GM20000 (cell line): Measurements from ENCODE around the gene CFAP61.

Experiments
- DNase-seq: peaks from one replicate; pipeline ENCODE4 v3.0.0; 2012; ENCODE audit warnings: low spot score
- CTCF ChIP-seq: IDR thresholded peaks from 2 replicates; pipeline ENCODE4 v1.5.1; 2012; ENCODE audit warnings: mild to moderate bottlenecking, control low read depth; ENCODE audit errors: extremely low read depth, missing control alignments

CFAP61 gene

DNA sequence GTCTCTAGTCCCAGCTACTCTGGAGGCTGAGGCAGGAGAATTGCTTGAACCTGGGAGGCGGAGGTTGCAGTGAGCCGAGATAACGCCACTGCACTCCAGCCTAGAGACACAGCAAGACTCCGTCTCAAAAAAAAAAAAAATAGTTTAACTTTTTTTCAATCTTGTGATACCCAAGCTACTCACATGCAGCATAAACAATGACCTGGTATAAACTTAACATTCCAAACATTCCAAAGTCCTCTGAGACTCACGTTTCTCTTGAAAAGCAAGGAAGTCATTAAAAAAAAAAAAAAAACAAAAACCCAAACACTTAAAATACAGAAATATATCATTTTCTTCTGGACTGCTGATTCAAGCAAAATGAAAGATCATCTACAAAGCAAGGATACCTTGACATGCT is 14.4 kb upstream of the CFAP61 start:
- DNase-seq: no peak
- no peak for TF ChIP-seq CTCF

DNA sequence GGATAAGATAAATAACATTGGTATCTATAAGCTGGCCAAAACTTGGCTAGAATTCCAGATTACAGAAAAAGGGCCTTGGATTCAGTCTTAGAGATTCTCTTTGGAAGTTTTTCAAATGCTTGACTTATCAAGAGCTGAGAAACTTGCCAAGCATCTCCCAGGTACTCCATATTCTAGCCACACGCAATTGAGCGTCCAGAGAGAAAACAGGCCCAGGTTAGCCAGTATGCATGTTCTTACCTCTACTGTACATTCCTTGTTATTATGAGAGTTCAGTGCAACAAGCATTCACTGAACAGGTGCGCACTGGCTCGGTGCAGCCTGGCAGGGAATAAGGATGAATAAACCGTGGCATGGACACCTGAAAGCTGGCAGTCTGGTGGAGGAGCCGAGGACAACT is 13.7 kb upstream of the CFAP61 start:
- no peak for DNase-seq
- no peak for TF ChIP-seq CTCF

GRCh38 chr20:20039752-20040387 is 12.5 kb upstream of the CFAP61 start:
- TF ChIP-seq CTCF: no peak
- DNase-seq: no peak

GRCh38 chr20:20051767-20052073 is 612 bp upstream of the CFAP61 start:
- TF ChIP-seq CTCF: no peak
- no peak for DNase-seq

GRCh38 chr20:20060234-20060998 is 8.1 kb downstream of the CFAP61 start:
- no peak for TF ChIP-seq CTCF
- DNase-seq: no peak

- DNase-seq: no peak
- TF ChIP-seq CTCF: no peak
Observed at GRCh38 chr20:20063941-20064702, 11.8 kb downstream of the CFAP61 start.

- DNase-seq: no peak
- no peak for TF ChIP-seq CTCF
Observed at GRCh38 chr20:20065361-20065760, 13.0 kb downstream of the CFAP61 start.
